ENCODE results near the gene ATXN10.

DNA sequence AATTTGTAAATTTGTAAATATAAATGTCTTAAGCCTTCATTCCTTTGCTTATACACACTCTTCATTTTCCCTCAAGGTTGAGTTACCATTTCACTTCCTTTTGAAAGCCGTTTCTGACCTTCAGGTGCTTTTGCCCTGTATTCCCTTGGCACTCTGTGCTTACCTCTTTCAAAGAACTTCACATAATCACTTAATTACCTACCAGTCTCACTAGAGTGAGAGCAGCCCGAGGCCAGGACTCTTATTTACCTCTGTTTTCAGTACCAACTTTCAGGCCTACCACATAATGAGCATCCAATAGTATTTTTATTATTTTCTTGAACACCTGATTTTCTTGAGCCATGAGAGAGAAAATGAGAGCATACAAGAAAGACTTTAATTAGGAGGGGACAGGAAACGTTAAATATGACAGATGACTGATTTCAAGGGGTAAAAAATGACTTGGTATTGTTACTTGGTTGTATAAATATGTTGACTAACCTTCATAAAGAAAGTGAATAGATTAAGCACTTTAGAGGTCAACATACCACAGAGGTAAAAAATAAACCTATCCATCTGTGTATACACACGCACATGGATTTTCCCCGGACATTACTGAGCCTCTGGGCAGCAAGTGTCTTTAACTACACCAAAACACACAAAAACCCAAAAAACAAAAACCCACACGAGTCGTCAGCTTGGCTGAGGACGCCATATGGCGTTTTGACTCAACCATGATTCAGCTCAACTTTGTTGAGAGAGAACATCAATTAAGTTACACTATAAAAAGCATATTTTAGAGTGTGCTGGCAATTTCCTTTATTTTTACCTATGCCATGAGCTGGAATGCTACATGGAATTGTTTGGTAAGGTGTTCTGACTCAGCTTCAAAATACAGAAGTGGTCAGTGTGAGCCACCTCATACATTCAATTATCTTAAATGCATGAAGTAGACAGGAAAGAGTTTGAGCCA lies 7.6 kb downstream of the ATXN10 start:
- TF ChIP-seq, protein P1, sequence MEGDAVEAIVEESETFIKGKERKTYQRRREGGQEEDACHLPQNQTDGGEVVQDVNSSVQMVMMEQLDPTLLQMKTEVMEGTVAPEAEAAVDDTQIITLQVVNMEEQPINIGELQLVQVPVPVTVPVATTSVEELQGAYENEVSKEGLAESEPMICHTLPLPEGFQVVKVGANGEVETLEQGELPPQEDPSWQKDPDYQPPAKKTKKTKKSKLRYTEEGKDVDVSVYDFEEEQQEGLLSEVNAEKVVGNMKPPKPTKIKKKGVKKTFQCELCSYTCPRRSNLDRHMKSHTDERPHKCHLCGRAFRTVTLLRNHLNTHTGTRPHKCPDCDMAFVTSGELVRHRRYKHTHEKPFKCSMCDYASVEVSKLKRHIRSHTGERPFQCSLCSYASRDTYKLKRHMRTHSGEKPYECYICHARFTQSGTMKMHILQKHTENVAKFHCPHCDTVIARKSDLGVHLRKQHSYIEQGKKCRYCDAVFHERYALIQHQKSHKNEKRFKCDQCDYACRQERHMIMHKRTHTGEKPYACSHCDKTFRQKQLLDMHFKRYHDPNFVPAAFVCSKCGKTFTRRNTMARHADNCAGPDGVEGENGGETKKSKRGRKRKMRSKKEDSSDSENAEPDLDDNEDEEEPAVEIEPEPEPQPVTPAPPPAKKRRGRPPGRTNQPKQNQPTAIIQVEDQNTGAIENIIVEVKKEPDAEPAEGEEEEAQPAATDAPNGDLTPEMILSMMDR (IDR thresholded peaks at IDR 0.05; ENCODE audit: low read depth, low read length): no peak
- no peak for TF ChIP-seq EZH2phosphoT487 (IDR thresholded peaks at IDR 0.05; ENCODE audit: low read depth)

Measured in OCI-LY3 (cell line).